Activated CD8-positive, alpha-beta memory T cell treated with anti-CD3 and anti-CD28 coated beads, Interleukin-2, amount 50 U/mL, for 48 hours (primary cell): ENCODE measurements around the gene CD93.

Experiments used
- DNase-seq: peaks from one replicate; pipeline ENCODE4 v3.0.0-alpha.2; 2020

CD93 gene

DNA sequence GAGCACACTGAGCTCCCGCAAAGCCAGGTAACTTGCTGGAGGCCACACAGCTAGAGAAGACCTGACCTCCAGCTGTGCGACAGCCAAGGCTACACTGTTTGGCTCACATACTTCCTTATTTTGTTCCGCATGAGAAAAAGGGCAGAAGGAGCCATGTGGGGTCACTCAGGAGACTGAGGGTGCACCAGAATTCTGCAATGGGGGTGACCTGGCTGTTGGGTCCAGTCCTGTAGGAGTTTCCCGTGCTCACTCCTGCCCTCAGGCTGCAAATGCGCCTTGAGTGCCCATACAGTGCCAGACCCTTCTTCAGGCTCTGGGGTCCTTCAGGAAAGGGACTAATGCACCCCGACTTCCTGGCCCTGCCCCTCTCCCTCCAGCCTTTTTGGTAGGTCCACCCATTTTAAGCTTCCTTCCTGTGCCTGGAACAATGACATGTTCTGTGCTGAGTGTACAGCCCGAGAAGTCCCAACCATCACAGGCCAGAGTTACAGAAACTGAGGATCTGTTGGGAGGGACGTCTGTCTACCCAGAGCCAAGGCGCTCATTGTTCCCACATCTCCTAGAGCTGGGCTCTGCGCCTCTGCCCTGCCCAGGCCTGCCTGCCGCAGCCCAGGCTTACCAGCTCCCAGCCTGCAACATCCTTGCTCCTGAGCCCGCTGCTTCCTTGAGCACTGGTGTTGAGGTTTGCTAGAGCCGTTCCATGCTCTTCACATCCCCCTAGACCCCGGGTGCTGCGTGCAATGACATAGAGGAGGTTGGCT is 33.5 kb upstream of the CD93 start:
- no peak for DNase-seq

DNA sequence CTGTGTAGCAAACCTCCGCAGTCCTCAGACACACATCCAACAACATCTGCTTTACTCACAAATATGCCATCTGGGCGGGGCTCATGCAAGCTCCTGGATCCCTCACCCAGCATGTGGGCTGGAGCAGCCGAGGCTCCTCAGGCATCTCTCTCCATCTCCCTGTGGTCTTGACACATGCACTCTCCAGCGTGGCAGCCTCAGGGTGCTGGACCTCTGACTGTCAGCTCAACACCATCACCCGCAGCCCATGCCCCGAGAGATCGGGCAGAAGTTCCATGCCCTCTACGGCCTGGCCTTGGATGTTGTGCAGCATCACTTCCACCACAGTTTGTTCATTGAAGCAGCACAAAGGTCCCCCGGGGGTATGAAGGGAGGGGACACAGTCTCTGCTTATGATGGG is 32.6 kb upstream of the CD93 start:
- DNase-seq = no peak

DNA sequence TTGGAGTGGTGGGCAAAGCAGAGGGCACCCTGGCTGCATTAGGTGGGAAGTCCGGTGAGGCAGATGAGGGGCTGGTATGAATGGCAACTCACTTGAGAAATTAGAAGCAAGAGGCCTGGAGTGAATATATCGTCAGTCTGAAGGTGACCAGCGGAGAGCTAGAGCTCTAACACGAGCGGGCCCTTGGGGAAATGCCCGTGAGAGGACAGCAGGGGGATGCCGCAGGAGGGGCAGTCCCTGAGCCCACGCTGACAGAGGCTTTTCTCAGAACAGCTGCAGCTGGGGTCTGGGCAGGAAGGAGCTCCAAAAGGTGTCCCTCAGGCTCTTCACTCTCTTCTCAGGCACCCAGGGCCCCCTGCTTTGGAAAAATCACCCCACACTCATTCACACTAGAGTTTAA is 32.0 kb upstream of the CD93 start:
- DNase-seq = no peak

DNA sequence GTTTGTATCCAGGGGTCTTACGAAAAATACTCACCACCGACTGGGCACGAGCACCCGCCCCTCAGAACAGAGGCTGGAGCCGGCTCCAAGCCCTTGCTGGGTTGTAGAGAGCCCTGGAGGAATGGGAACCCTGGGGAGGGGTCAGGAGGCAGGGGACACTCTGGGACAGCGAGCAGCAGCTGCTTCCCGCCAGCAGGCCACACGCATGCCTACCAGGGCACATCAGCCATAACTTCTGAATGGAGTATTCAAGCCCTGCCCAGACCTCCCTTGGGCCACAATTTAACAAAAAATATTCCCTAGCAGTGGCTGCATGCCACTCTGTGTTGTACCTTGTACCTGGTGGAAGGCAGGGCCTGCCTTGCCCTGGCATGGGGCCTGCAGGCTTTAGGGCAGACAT is 31.6 kb upstream of the CD93 start:
- no peak for DNase-seq

DNA sequence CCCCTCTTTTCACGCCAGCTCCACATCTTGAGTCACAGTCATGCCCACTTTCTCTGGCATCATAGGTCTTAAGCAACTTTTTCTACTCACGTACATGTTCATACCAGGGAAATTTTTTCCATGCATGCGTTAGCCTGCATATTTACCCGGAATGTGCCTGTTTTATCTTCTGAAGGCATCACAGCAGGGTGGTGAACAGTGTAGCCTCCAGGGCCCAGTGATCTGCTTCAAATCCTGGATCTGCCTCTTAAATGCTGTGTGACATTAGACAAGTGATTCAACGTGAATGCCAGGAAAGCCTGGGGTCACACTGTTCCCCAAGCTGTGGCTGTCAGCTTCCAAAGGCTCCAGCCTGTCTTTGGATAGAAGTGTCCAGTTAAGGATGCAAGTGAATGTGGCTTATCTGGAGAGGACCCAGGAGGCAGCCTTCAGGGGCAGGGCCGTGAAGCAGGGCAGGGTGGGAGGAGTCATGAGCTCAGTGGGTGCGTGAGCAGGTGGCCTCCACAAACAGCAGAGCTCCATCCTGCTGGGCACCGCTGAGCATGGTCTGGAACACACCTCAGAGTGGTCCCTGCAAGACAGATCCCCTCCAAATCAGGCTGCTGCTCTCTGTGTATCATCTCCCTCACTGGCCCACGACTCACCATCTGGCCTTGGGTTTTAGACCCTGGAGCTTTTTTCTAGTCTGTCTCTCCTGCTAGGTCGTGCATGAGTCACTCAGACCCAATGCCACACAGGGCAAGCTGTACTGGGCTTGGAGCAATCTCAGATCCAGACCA is 30.4 kb upstream of the CD93 start:
- DNase-seq = no peak

DNA sequence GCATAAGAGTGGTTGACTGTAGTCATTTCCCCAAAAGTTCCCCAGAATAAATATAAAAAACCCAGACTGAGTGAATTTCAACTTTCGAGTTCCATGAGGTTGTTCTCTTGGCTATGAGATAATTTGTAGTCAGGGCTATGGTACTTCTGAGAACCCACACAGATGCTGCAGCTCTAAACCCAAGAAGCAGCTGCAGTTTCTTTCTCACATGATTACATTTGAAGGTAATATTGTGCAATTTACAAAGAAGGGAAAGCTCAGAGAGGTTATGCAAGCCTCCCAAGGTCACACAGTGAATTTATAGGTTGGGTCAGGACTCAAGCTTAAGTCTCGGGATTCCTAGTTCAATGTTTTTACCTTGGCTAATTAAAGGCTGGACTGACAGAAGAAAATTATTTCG is 29.7 kb upstream of the CD93 start:
- DNase-seq = no peak

DNA sequence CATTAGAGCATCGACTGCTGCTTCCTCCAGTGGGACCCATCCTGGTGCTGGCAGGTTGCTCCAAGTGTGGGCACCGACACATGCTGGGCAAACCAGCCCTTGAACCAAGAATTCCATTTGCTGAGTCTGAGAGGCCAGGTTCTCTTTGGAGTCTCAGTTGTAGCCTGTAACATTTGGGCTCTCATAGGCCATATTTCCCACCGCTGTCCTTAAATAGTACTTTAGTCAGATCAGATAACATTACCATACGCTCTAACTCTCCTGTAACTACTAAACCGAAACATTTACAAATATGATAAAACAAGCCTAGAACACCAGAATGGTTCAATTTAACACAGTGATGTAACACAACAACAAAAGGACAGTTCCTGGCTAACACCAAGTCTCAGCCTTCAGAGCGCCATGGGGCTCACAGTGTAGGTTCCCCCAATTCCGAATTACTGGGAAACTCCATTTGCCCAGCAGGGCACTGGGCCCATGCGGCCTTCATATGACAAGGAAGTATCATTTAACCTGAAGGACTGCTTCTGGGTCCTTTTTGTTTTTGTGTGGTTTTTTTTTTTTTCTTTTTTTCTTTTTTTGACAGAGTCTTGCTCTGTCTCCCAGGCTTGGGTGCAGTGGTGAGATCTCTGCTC is 28.4 kb upstream of the CD93 start:
- DNase-seq = no peak

DNA sequence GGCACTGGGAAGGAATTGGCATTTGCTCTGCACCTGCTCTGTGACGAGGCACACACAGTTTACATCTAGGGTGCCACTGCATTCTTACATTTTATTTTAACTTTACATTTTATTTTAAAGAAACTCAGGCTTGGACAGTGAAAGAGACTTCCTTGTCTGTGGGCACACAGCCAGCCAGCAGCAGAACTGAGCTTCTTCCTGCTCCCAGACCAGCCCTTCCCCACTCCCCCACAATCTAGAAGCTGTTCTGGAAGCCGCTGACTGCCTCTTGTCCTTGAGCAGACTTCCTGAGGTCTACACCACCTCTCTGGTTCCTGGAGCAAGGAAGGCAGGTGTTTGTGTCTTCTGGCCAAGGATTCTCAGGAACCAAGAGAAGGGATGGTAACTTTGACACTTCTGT is 27.9 kb upstream of the CD93 start:
- DNase-seq = no peak

DNA sequence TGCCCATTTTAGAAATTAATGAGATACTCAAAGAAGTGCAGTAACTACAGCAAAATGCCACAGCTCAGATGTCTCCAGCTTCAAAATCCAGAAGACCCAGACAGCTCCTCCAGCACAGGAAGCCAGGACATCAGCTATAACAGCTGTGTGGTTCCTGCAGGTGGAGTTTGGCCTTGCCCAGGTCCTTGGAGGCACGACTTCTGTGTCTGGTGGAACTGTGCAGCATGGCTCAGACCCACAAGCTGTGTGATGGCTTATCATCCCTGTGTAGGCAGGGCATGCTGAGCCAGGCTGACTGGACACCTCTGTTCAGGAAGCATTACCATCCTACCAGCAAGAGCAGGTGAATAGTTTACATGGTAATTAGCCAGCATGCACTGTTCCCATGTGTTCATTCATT is 26.5 kb upstream of the CD93 start:
- no peak for DNase-seq

DNA sequence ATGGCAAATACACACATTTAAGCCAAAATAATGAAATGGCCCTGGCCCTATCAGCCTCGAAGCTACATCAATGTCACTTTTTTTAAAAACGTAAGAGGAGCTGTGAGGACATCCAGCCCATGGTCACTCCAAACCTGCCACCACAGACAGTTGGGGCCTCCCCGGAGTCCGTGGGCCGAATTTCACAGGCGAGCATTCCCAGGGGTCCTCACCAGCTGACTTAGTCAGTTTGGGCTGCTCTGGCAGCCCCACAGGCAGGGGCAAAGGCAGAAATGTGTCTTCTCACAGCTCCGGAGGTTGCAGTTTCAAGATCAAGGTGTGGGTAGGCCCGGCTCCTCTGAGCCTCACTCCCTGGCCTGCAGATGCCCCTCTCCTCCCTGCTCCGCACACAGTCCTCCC is 25.8 kb upstream of the CD93 start:
- DNase-seq = no peak

DNA sequence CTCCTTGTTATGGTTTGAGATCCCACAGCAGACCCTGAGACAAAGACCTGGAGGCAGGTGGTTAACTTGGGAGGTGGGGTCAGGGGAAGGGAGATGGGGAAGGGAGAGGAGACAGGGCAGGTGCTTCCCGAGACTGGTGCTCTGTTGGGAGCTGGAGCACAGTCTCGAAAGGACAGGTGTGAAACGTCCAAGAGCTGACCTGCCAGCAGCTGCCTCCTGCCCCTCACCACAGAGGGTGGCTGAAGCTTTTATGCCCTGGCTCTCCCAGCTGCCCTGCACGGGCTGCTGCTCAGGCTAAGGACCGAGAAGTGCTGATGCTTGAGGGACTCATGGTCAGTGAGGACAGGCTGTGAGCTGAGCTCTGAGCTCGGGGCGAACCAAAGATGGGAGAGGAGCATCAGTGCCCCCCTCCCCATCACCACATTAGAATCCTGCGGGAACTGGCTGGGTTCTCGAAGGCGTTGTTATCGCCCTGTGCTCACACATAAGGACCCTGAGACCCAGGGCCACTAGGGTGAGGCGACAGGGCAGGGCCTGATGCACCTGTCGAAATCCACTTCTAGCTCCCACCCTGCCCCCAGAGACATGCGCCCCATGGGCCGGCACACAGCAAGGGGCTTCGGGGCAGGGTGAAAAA is 25.3 kb upstream of the CD93 start:
- DNase-seq = no peak

DNA sequence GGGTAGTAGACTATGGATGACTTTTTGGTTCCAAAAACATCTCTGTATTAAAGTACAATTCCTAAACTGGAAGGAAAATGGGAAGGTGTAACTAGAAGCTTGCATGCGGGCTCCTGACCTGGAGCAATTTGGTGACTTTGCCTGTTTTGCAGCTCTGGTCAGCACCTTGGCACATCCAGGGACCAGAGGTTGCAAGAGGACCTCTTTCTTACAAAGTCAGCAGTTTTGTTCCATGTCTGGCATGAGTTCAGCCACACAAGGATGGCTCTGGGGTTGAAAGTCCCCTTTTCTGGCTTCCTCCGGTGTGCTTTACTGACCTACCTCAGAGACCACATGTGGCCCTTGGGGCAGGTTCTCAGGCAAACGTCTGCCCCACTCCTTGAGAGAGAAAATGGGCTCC is 22.7 kb upstream of the CD93 start:
- no peak for DNase-seq

DNA sequence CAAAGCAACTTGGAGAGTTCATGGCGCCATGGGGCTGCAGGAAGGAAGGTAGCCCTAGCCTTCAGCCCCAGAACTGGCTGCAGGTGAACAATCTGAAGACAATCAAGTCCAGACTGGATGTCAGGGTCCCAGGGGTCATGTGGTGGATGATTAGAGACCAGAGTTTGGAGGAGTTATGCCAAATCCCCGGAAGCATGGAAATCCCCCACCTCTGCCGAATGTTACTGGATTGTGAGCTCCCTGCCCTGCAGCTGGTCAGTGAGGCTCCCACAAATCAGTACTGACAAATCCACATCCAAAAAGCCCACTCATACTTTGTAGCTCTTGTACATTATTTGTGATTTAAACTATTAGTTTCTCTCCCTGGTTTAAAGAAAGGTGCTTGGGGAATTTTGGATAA is 21.3 kb upstream of the CD93 start:
- DNase-seq = no peak

DNA sequence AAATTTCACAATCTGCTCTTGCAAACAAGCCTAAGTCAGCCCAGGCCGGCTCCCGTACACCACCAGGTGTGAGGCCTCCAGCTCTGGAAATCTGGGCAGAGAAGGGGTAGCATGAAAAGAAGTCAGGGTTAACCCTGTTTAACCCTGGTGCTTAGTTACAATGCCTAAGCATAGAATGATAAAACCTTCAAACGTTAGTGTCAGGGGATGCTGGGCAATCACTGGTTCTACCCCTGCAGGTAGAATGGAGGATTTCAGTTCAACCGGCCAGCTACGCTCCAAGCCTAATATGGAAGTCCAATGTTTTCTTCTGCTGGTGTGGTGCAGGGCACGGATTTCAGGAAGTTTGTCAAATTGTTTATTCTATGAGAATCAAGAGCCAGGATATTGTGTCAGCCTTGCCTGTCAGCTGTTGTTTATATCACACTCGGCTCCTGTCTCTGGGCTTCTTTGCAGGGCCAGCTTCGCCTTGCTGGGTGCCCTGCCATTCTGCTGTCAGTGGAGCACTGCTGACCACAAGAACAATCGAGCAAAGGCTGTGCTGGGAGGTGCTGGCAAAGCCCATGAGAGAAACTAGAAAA is 20.2 kb upstream of the CD93 start:
- DNase-seq = no peak

DNA sequence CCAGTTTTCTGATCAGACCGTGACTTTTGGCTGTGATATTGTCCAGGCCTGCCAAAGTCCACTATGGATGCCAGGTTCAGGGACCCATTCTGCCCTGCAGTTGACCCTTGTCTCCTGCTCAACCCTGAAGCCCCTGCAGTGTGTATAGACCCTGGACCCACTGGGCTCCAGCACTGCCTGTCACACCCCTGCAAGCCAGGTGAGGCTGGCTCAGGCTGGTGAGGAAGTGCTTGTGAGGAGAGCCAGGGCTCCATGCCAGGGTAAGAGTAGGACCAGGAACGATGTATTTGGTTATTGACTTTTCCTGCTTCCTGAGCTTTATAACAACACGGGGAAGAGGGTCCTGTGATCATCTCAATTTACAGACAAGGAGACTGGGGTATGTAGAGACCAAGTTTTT is 19.1 kb upstream of the CD93 start:
- DNase-seq = no peak

DNA sequence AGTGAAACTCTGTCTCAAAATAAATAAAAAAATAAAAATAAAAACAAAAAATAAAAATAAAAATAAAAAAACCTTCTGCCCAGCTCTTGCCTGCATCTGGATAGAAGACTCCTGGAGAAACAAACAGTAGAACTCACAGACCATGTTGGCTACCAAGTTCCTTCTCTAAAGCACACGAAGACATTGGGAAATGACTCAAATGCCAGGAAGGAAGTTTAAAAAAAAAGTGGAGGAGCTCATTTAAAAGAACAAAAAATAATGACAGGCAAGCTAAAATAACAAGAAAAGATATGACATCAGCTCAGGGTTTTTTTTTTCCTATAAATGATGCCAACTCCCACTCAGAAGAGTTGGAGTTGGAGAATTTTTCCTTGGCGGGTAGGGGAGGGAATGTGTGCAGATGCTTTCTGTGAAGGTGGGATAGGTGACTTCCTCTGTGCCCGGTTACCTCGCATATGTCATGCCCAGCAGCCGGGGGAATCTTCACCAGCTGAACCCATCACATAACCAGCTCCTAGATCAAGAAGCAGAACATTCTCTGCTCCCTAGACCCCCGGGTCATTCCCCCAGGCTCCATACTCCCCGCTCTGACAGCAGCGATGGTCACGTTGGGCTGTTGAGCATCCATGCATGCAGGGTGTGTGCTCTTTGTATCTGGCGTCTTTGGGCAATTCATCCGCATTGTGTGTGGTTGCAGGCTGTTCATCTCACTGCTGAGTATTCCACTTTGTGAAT is 17.3 kb upstream of the CD93 start:
- DNase-seq = no peak

DNA sequence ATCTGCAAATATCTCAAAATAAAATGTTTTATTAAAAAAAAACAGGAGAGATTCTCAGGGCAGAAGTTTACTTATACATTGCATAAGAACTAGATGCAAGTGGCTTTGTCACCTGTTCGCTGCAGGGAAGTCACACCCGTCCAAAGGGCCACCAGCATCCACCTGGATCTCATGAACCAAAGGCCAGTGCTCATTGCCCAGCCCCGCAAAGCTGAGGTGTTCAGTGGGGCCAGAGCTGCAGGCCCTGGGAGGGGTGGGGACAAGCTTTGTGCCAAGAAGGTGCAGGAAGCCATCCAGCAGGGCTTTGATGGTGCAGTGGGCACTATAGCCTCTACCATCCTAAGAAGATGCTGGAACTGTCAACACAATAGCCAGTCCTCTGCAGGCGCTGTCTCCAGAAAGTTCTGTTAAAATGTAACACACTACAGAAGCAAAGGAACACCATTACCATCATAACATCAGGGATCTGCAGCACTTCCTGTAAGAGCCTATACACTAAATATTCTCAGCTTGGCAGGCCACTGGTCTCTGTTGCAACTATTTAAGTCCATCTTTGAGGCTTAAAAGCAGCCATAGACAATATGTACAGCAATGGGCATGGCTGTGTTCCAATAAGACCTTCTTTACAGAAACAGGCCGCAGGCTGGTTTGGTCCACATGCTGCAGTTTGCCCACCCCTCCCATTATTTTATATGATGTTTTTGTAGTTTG is 15.7 kb upstream of the CD93 start:
- DNase-seq = no peak

DNA sequence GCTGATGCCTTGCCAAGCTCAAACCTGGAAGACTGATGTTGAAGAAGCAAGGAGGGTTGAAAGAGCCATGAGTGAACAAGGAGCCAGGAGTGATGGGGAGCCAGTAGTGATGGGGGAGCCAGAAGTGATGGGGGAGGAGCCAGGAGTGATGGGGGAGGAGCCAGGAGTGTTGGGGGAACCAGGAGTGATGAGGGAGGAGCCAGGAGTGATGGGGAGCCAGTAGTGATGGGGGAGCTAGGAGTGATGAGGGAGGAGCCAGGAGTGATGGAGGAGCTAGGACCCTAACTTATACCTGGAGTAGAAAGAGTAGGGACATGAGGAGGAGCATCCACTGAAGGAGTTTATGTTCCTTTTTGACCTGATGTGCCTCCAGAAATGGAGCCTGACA is 14.6 kb upstream of the CD93 start:
- DNase-seq = no peak

DNA sequence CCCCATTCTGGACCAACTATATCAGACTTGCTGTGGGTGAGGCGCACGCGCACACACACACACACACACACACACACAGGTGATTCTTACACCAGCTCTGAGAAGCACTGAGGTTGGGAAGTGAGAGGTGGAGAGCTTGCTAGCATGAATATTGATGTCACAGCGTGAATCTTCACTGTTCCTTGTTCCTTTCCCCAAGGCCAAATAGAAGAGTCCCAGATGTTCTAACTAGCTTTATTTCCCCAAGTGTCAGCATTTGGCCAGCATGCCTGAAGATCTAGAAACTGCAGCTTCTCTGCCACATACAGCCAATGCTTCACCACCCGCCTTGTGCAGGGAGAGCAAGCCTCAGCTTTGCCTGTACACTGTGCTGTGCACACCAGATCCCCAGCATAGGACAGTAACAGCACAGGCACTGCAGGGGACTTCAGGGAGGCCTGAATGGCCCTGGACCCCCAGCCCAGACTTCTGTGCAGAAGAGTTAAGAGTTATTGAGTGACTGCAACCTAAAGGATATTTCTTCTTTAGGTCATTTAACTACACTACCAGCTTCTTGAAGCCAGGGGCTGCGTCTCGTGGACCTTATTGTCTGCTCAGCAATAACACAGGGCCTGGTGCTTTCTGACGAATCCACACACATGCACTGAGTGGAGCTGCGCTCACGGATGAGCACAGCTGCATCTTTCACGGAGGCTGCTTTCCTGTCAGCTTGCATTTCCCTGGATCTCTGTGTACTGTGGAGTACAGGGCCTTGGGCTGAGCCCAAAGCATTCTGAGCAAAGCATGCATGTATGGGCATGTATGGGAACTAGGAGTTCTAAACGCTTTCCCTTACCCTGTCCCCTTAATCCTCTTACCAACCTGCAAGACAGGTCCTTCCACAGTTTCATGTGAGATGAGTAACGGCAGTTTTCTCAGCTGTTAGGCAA is 13.9 kb upstream of the CD93 start:
- DNase-seq = no peak

DNA sequence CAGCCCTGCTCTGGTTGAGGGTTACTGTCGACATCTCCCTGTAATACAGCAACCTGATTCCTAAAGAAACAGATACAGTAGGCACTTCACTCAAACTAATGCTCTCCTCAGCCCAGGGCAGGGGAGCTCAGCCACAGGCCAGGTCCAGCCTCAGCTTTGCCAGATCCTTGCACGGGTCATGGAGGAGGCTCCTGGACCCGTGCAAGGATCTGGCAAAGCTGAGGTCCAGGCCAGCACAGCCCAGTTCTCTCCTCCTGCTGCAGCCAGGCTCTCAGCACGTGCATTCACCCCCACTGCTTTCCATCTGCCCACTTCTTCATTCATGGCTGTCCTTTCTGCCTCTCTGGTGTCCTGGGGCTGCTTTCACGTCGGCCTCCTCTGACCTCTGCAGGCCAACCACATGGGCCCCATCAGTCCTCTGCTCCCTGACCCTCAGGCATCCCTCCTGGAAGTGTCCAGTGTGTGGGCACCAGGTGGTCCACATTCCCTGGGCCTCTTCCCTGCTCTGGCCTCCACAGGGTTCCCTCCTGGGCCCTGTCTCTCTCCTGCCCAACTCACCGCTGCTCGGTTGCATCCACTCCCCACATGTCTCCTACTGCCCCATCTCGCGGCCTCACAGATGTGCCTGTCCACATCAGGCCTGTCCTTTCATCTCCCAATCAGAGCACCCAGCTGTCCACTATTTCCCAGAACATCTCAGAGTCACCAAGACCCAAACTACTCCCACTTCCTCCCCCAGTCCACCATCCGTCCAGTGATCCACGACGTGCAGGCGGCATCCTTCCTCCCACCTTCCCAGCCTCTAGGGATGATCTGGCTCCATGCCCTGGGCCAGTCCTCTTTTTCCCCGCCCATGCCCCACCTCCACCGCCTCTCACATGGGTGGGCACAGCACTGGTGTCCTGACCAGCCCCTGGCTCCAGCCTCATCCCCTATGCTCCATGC is 11.8 kb upstream of the CD93 start:
- DNase-seq = no peak
